OCI-LY7 (cell line): ENCODE measurements around the gene STOM.

Experiments
- CTCF ChIP-seq: fragments of 200-600 bp; sonication (generic); conservative IDR thresholded peaks from 2 replicates; pipeline ENCODE4 v1.5.1; 2014; ENCODE audit warnings: mild to moderate bottlenecking, antibody characterized with exemption, low read length, moderate library complexity, mixed read lengths
- EZH2phosphoT487 ChIP-seq: fragments of 200-600 bp; sonication (generic); IDR thresholded peaks from 2 replicates; pipeline ENCODE4 v1.6.1; 2018; ENCODE audit warnings: low read depth, borderline replicate concordance, mild to moderate bottlenecking, mixed run types, antibody characterized with exemption, low read length, moderate library complexity, mixed read lengths

DNA sequence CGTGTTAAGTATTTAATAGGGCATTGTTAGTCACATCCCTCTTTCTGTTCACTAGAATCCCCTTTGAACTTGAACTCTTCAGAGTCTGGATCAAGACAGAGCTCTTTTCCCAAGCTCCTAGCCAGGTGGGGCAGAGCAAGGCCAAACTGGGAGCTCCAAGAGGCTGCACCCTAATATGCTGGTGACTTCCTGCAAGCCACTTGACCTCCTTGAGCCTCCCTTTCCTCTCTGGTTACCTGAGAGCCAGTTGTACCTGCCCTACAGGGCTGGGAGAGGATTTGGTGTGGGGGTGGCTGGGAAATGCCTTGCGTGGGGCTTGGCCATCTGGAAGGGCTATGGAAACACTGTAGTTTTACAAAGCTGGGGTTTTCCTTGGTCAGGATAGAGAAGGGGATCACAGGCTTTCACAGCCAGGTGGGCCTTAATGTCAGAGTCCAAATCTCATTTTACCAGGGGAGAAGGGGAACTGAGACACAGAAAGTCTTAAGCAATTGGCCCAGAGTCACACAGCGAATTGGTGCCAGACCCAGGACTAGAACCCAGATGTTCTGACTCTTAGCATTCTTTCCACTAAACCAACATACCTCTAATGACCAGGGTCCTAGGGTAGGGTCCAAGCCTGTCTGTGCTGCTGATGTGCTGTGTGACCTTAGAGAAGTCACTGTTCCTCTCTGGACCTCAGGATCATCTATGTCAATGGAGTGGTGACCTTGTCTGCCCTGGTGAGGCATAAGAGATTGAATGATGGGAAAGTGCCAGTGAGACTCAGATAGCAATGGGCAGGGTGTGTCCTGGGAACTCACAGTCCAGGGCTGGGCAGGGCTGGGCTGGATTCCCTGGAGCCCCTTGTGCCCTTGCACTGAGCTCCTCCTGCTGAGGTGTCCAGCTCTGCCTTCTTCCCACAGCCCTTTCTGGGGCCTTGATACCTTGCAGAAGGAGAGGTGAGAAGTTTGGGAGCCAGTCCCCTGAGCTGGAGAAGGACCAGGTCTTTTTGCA is 66.3 kb downstream of the STOM start:
- TF ChIP-seq CTCF (no peak), EZH2phosphoT487 (no peak)
